Stimulated activated CD4-positive, alpha-beta T cell treated with anti-CD3 and anti-CD28 coated beads, TNF-alpha, amount 100 ng/mL, for 1 hour (primary cell): ENCODE measurements around the gene DMXL1.
A peak's percentile ranks its signal among the peaks of the same experiment; 100 is the strongest.

Source experiments
- DNase-seq, 3 donors: peaks; one replicate each; pipeline ENCODE4 v3.0.0-alpha.2; 2020; ENCODE audit warnings: low read depth in 3 of 3, low spot score in 1 of 3

DMXL1 gene, protein sequence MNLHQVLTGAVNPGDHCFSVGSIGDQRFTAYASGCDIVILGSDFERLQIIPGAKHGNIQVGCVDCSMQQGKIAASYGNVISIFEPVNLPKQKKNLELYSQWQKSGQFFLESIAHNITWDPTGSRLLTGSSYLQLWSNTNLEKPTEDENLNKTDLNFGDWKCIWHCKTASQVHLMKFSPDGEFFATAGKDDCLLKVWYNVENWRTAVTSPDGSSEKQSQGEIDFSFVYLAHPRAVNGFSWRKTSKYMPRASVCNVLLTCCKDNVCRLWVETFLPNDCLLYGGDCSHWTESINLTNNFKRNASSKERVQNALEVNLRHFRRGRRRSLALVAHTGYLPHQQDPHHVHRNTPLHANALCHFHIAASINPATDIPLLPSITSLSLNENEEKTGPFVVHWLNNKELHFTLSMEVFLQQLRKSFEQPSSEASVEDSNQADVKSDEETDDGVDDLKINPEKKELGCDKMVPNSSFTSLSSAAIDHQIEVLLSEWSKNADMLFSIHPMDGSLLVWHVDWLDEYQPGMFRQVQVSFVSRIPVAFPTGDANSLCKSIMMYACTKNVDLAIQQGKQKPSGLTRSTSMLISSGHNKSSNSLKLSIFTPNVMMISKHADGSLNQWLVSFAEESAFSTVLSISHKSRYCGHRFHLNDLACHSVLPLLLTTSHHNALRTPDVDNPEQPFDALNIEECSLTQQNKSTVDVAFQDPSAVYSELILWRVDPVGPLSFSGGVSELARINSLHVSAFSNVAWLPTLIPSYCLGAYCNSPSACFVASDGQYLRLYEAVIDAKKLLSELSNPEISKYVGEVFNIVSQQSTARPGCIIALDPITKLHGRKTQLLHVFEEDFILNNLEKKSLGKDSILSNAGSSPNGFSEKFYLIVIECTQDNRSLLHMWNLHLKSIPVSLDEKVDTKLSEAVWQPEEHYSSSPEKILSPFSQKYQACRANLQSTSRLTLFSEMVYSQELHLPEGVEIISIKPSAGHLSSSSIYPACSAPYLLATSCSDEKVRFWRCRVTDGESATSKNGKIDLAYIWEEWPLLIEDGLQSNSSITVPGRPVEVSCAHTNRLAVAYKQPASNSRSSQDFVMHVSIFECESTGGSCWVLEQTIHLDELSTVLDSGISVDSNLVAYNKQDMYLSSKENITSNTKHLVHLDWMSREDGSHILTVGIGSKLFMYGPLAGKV (N-terminal part only)

DNA sequence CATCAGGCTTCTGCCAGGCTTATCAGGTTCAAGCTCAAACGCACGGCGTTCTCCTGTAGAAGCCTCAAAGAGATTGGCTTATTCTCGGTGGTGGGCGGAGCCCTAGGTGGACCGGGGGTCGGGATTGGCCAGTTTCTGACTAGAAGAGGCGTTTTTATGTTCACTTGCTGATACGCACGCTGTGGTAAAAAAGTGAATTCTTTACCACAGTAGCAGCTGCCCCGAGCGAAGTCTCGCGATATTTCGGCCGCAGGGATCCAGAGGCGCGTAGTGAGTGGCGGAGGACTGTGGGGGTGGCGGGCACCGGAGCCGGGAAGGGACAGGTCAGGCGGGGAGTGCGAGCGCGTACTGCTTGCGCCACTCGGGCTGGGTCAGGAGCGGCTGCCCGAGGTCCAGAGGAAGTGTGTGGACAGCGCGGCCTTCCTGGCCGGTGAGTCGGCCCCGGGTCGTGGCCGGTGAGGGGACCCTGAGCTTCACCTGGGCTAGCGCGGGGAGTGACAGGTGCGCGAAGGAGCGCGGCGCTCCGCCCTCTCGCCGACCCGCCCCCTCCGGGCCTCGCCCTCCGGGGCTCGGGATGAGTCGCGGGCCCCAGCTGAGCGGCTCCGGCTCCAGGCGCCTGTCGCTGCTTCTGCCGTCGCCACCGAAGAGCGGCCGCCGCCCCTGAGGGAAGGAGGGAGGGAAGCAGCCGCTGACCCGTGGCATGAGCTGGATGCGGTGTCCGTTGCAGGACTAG is at the start of gene DMXL1:
Gene DMXL1, plus strand, starts transcription at position 260 of the 733 bp plus-strand sequence. CDS start 483 bp downstream, outside the sequence.
- DNase-seq, result peak; percentile 90 to 96 (median 95)

DNA sequence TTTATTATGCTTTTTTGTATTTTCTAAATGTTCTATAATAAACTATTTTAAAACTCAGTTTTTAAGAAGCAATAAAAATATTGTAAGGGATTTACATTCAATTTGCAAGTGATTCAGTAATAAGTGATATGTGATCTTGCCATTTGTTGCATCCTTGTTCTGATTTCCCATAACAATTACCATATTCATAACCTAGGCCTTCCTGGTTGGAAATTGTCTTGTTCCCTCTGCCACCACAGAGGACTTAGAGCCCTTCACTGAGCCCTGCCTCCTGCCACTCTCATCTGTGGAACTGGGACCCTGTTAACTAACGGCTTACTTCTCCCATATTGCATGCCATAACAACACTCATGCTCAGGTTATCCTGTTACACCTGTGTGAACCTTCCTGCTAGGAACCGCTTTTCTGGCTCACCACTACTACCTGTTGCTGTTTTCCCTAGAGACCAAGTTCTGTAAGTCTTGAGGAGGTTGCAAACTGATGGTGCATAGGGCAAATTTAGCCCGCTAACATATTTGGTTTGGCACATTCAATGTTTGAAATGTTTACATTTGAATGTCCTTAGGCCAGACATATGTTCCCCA is 49.6 kb upstream of the DMXL1 start:
- DNase-seq, result no peak

DNA sequence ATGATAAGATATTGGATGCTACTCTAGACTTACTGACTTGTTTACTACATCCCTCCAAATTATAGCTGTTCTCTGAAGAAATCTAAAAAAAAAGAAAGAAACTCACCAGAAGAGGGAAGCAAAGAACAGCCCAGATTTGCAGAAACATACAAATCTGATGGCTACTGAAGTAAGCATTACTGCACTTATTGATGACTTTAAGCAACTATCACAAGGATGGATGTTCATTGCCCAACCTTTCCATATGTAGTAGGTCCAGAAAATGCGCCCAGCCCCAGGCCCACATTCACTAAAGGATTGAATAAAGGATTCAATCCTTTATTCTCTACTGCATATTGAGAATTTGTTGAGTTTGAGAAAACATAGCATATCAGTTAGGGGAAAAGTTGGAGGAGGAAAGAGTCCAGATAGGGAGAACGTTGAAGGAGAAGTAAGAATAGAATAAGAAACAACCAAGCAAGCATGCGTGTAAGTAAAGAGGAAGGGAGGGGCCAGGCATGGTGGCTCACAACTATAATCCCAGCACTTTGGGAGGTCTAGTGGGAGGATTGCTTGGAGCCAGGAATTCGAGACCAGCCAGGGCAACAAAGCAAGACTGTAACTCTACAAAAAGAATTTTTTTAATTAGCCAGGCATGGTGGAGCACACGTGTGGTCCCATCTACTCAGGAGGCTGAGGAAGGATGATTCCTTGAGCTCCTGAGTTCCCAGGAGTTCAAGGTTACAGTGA is 48.7 kb upstream of the DMXL1 start:
- DNase-seq, result no peak

DNA sequence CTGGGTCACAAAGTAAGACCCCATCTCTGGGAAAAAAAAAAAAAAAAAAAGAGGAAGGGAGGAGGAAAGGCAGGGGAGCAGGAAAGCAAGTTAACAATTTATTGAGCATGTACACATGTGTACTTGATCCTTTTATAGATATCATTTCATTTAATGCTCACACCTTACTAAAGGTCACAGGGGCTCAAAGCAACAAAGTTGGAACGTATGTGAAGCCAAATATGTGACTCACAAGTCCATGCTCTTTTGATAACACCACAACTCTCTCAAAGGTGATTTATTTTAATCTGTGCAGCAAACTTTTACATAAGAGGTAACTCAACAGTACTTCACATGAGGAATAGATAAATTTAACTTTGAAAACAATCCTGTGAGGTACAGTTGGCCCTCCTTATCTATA is 48.1 kb upstream of the DMXL1 start:
- DNase-seq, result no peak

DNA sequence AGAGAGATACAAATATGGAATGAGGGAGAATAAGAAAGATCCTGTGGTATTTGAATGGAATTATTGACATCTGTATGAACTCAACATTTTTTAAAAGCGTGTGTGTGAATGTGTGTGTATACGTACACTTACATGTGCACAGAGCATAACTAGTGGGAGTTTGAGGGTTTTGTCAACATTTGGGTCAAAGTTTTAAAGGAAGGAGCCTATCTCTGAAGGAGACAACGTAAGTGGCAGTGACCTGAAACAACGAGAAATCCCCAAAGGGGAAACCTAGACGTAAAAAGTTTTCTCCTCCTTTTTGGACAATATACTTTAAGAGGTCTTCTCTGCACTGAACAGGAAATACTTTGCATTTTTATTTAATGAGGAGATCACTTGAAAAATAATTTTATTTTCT is 42.3 kb upstream of the DMXL1 start:
- no peak for DNase-seq

DNA sequence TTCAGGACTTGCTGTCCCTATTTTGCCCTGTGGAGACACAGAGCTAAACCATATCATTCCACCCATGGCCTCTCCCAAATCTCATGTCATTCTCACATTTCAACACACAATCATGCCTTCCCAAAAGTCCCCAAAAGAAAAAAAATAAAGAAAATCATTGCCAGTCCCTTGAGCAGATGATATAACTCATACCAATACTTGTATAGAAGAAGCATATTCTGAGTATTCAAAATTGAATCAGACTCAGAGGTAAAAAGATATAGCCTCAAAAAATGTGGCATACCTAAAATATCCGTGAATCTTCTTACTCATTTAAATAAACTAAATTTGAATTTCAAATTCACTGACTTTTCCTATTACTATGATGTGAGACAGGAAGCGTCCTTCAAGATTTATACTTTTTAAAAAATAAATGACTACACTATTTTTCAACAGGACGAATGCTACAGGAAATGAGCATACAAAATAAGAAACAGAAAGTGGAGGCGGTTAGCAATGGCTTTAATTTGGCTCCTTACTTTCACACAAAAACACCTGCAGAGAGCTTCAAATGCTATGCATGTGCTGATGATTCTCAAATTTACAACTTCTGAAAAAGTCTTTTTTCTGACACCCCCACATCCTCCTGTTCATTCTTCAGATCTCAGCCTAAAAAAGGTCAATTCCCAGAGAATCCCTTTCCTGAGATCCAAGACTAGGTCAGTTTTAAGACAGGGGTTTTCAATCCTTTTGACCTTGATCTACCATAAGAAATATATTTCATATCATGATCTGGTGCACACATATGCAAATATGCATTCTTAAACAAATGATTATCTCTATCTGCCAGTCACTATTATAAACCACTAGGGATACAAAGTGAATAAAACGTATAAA is 39.6 kb upstream of the DMXL1 start:
- DNase-seq, result no peak

DNA sequence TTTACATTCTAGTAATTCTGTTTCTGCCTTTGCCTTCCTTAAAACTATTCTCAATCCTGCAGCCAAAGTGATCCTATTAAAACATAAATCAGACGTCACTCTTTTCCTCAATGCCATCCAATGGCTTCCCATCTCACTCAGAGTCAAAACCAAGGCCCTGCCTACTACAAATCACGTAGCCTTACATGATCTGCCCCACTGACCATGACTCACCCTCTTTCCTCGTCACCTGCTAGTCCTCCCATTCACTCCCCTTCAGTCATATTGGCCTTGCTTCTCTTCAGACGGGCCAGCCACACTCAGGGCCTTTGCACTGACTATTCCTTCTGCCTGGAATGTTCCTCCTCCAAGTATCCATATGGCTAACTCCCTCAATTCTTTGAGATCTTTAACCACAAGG is 39.0 kb upstream of the DMXL1 start:
- no peak for DNase-seq

DNA sequence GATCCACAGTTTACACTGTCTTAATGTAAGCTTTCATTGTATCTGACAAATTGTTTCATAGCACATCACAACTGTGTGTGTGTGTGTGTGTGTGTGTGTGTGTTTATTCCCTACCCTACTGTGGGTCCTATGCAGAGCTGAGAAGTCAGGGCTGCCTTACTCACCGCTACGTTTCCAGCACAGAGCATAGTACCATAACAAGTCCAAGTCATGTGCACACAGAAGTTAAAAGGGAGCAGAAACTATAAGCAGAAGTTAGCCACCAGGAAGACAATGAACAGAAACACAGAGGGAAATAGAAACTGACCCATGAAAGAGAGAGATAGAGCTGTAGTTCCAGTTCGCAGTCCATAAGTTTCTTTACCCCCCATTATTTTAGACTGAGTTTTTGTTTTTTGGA is 38.2 kb upstream of the DMXL1 start:
- no peak for DNase-seq

DNA sequence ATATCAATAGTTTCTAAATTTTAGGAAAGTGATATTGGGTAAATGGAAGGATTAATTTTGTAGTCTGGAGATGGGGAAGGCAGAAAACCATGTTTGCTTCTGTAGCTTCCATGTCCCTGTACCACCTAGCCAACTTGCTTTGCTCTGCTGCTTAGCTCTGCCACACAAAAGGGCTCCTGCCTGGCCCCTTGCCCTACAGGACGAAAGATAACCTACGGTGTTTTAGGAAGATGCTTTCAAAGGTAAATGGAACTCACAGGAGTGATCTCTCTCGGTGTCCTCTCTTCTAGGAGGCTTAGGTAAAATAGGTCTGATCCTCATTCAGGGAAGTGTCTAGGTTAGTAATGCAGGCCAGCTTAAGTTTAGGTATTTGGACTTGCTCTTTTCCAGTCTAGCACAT is 37.8 kb upstream of the DMXL1 start:
- no peak for DNase-seq

DNA sequence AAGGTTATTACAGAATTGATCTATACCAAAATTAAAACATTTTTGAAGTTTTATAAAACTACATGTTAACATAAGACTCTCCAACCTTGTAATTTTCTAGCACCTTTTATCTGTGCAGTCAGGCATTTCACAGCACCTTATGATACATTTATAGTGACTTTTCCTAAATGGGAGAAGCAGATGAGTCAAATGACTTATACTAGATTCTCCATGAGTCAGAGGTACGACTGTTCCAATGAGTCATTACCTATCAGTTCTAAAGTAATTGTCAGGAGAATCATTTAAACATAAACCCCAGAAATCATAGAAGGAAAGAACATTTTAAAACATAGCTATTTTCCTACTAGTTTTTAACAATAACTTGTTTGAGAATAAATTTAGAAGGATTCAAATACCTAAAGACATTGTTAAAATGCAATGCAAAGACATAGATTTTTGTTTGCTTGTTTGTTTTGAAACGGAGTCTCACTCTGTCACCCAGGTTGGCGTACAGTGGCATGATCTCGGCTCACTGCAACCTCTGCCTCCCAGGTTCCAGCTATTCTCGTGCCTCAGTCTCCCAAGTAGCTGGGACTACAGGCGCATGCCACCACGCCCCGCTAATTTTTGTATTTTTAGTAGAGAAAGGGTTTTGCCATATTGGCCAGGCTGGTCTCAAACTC is 34.7 kb upstream of the DMXL1 start:
- DNase-seq, result no peak

DNA sequence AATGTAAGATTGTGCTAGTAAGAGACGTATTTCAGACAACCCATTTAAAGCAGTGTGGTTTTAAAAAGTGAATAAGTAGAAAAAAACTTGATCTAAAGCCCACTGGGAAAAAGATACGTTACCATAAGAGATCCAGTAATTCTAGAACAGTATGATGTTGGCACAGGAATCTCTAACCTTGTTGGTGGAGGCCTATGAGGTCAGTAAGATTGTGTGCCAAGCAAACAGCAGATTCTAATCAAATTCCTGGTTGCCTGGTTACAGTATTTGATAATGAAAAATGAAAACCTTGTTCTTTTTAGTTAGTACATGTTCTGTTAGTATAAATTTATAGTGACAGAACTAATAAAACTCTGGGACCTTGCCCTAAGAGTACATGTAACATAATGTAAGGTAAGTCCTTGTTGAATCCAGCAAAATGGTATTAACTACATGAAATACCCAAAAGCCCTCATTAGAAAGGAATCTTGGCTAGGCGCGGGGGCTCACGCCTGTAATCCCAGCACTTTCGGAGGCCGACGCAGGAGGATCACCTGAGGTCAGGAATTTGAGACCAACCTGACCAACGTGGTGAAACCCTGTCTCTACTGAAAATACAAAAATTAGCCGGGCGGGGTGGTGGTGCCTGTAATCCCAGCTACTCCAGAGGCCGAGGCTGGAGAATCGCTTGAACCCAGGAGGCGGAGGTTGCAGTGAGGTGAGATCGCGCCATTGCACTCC is 33.2 kb upstream of the DMXL1 start:
- no peak for DNase-seq

DNA sequence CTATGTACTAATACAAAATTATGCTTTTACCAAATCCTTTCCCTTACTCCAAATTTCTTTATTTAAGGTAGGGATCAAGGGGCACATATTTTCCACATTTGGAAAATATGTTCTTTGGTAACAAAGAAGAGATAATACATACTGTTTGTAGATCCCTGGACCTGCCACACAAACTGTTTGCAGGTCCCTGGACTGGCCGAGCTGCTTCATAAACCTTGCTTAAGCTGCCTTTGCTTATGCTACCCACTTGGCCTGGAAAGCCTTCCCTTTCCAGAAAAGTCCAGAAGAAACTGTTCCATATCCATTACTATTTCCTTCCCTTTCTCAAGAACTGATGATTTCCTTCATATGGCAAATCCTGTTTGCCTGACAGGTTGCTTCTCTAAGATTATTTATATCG is 22.6 kb upstream of the DMXL1 start:
- DNase-seq, result no peak

DNA sequence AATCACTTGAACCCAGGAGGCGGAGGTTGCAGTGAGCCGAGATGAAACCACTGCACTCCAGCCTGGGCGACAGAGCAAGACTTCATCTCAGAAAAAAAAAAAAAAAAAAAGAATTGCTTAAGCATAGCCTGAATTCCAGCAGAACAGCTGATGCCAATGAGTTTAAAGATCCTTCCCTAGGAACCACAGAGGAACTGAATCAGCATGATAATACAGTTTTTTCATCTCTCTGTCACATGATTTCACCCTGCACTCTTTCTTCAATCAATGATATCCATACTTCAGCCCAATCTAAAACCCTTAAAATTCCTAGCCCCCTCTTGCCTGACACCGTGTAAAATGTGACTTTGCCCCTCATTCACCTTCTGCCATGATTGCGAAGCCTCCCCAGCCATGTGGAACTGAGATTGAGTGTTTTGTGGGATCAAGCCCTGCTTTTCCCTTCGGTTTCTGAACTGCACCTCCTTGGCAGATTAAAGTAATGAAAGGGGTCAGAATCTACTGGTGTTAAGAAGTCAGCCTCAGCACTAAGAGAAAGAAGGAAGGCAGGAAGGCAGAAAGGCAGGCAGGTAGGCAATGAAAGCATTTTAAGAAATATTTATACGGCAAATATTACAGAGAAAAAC is 20.9 kb upstream of the DMXL1 start:
- DNase-seq, result no peak

DNA sequence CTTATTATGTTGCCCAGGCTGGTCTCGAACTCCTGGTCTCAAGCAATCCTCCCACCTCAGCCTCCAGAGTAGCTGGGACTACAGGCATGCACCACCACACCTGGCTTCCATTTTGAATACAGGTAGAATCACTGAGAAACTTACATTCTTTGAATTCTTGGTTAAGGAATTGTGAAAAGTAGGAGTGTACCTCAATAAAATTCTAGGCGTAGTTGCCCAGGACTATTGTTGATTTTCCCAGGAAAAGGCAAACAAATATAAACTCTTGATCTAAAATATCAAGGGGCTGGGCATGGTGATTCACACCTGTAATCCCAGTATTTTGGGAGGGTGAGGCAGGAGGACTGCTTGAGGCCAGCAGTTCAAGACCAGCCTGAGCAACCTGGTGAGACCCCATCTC is 16.8 kb upstream of the DMXL1 start:
- no peak for DNase-seq

DNA sequence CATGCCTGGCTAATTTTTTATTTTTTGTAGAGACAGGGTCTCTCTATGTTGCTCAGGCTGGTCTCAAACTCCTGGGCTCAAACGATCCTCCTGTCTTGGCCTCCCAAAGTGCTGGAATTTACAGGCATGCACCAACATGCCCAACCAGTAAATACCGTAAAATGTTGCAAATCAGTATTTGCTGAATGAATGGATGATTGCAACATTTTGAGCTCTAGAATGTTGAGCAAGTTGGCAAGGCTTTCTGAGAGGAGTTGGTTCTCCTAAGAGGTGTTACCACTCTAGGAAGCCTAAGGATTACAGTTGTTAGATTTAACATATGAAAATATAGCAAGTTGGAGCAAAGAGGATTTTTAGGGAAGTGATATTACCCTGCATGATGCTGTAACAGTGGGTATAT is 15.6 kb upstream of the DMXL1 start:
- no peak for DNase-seq

DNA sequence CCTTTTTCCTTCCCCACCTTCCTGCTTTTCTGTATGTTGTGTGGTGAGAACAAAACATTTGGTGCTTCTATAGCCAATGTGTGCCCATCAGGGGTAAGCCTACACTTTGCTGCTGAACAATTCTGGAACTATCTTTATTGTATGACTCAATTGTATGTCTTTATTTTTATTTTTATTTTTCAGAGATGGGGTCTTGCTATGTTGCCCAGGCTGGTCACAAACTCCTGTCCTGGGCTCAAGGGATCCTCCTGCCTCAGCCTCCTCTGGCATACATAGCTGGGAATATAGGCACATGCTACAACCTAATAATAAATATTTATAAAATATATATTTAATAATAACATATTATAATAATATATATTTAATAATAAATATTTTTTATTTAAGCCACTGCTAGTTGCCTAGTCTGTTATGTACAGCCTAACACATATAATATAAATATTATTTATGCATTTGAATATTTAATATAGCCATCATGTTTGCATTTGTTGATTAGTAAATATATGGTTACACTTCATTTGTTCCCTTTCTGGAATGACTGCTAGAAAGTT is 11.8 kb upstream of the DMXL1 start:
- DNase-seq, result no peak

DNA sequence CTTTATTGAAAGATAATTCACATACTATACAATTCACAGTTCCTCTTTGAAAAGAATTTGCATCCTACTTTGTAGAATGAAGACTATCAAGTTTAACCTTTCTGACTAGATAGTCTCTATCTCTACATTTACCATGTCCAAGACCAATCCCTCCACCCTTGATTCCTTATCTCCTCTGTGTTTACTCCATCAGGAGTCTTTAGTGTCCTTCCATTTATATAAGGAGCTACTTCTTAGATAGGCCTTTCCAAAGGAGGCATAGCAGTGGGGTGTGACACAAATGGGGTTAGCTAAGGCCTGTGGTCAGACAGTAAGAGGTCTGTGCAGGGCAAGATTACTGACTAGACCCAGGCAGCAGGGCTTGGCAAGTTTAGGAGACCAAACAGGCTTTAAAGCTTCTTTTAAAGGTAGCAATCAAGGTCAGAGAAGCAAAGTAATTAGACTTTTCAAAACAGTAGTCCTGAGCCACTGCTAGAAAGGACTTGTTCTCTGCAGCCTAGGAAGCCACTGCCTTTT is 11.1 kb upstream of the DMXL1 start:
- DNase-seq, result no peak
